GM12864 (cell line): ENCODE data around the gene ESR1.

ENCODE experiments used
- DNase-seq: peaks from one replicate; pipeline ENCODE4 v3.0.0-alpha.2; 2011; ENCODE audit warnings: low read depth
- H3K4me3 ChIP-seq: 2 replicates; pipeline ENCODE4 v1.5.1; 2011; ENCODE audit warnings: mild to moderate bottlenecking, low read depth, low read length, control low read depth
- TF ChIP-seq, protein P1 (sequence below): IDR thresholded peaks from 2 replicates; pipeline ENCODE4 v1.5.1; 2011; ENCODE audit warnings: low read depth, mild to moderate bottlenecking, moderate library complexity, low read length, control low read depth, inconsistent platforms; ENCODE audit errors: missing control alignments

ESR1 gene

DNA sequence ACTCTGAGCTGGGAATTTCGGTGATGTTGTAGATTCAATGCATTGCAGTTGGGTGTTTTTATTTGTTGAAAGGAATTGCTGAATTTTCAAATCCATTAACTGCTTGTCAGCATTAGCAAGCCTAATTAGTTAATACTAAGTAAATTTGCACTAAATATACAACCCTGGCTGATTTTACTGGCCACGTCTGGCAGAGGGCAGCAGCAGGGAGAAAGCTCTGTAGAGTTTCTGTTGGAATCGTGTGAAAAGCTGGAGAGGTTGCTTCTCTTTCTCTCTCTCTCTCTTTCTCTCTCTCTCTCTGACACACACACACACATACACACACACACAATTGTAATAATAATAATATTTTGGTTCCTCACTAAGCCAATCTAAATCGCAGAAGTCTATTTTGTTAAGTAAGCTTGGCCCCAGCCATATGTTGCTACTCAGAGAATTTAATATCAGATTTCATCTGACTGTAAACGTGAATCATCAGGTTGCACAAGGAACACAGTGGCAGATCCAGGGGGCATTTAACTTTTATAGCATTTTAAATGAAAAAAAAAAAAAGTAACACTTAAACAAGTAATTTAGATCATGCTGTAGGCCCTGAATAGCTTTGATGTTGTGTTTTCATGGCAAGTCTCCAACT, 289.5 kb downstream of the ESR1 start:
- no peak for DNase-seq
- TF ChIP-seq, protein P1, sequence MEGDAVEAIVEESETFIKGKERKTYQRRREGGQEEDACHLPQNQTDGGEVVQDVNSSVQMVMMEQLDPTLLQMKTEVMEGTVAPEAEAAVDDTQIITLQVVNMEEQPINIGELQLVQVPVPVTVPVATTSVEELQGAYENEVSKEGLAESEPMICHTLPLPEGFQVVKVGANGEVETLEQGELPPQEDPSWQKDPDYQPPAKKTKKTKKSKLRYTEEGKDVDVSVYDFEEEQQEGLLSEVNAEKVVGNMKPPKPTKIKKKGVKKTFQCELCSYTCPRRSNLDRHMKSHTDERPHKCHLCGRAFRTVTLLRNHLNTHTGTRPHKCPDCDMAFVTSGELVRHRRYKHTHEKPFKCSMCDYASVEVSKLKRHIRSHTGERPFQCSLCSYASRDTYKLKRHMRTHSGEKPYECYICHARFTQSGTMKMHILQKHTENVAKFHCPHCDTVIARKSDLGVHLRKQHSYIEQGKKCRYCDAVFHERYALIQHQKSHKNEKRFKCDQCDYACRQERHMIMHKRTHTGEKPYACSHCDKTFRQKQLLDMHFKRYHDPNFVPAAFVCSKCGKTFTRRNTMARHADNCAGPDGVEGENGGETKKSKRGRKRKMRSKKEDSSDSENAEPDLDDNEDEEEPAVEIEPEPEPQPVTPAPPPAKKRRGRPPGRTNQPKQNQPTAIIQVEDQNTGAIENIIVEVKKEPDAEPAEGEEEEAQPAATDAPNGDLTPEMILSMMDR, result no peak
- no peak overlapping the region for H3K4me3 ChIP-seq

- no peak for DNase-seq
- no peak overlapping the region for H3K4me3 ChIP-seq
- TF ChIP-seq, protein P1, result no peak
These were observed 291.2 kb downstream of the ESR1 start for GRCh38 chr6:152098683-152099082.

- TF ChIP-seq, protein P1, result no peak
- DNase-seq, result no peak
- no peak overlapping the region for H3K4me3 ChIP-seq
These were observed 292.1 kb downstream of the ESR1 start for GRCh38 chr6:152099446-152100182.

GRCh38 chr6:152100183-152100618, 292.7 kb downstream of the ESR1 start:
- H3K4me3 ChIP-seq, result no peak overlapping the region
- DNase-seq, result no peak
- TF ChIP-seq, protein P1, result no peak

DNA sequence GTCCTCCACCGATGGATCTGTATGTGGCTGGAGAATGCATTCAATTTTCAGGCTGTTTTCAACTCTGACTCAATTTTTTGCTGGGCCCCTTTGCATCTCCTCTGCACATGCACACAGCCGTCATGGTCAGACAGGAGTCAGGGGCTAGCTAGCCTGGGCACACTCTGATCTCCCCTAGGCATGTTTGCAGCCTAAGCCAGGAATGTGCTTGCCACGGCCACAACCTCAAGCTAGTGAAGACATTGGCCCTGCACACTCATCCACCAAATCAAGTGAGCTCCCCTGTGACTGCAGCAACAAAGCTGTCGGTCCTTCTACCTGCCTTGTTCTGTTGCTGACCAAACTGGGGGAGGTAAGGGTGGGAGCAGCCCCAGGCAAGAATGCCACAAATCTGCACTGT, 300.5 kb downstream of the ESR1 start:
- TF ChIP-seq, protein P1, result no peak
- no peak for DNase-seq
- H3K4me3 ChIP-seq, result no peak overlapping the region

DNA sequence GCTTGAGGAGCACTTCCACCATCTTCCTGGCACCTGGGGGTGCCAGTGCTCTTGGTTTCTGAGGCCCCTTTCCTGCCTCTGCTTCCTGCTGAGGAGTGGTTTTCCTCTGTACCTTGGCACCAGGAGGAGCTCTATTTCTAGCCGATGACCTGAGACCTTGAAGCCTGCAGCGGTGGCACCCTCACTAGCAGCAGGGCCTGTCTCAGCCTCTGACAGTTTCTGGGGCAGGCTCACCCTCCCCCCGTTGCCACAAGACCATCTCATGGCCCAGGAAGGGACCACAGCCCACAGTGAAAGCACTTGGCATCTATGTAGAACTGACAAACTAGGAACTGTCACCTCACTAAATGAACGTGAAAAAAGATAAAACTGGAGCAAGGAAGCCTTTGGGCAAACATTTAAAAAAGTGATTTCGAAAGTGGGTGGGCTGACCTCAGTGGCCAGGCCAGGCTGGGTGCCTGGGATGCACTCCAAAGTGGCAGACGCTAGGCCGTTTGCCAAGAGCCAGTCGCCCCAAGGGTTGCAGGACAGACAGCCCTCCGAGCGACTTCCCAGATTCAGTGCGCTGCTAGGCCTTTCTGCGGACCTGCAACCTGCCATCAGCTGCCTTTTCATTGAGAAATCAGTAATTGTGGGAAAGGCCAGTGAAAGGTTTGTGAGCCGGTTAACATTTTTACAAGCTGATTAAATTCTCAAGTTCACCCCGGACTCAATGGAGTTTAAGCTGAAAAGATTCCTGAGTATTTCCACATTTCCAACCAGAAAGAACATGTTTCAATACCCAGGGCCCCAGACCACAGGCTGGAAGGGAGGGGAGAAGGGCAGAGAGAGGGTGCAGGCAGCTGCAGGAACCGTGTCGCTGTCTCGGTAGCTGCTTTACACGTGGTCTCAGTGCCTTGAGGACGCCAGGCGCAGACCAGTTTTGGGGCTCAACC, 303.7 kb downstream of the ESR1 start:
- no peak overlapping the region for H3K4me3 ChIP-seq
- DNase-seq, result no peak
- TF ChIP-seq, protein P1, result no peak
